ENCODE results near the gene SMARCA4. TPM values are rescaled to one million over a fixed set of nuclear protein-coding genes. Genes with fewer than 3 reads are reported as not detected.
"Not testable (repeated sequence)": the region's sequence is repeated elsewhere in the genome, so short reads cannot be mapped to it uniquely, and the experiment has no call there.

The SMARCA4 gene
- total RNA-seq, 6 experiments from 2014 or later: 26.3 to 45.8 (median 27.7) TPM

DNA sequence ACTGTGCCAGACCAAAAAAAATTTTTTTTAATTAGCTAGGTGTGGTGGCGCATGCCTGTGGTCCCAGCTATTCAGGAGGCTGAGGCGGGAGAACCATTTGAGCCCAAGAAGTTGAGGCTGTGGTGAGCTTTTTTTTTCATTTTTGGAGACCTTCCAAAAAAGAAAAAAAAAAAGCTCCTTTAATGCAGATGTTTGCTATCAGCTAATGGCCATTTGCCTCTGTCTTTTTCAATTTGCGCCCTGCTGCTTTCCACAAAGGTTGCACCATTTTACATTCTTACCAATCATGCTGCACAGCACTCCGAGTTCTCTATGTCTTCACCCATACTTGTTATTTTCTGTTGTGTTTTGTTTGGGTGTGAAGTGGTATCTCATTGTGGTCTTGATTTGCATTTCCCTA lies 15.6 kb upstream of the SMARCA4 start:
- no peak overlapping the region for H3K4me3 ChIP-seq
- DNase-seq (no peak), ATAC-seq (no peak)
- intact Hi-C loops (cut with DNase I): no loop called here
- H3K36me3 ChIP-seq: no peaks in the 10 kb centered on the region
- H3K4me1 ChIP-seq: peaks cover 0 to 20% (median 4%) of the 10 kb centered on the region in 4 donors
- H3K9me3 ChIP-seq: no peaks in the 10 kb centered on the region
- no peak for TF ChIP-seq POLR2A (IDR thresholded peaks at IDR 0.05)
- no peak for TF ChIP-seq CTCF (IDR thresholded peaks at IDR 0.05)
- 100% methylated on average over 2 of the region's 4 CpGs for WGBS (ENCODE audit: insufficient coverage, low coverage, low lambda C conversion rate, missing lambda C conversion rate)
- no peaks in the 10 kb centered on the region for H3K27me3 ChIP-seq
- no peak overlapping the region for H3K27ac ChIP-seq

GRCh38 chr19:10946958-10947657 lies 13.7 kb upstream of the SMARCA4 start:
- TF ChIP-seq CTCF (IDR thresholded peaks at IDR 0.05): no peak
- TF ChIP-seq POLR2A (IDR thresholded peaks at IDR 0.05): no peak

DNA sequence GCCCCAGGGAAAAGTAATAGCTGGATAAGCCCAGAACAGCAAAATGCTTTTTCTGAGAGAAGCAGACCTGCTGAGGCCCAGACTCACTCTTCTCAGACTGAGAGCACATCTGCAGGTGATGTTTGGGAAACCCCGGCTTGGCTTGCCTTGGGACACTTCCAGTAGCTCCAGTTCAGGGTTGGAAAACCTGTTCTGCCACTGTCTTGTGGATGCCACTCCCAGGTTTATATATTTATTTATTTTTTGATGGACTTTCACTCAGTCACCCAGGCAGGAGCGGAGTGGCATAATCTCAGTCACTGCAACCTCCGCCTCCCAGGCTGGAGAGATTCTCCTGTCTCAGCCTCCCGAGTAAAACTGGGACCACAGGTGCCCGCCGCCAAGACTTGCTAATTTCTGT lies 8.0 kb upstream of the SMARCA4 start:
- DNase-seq: no peak
- H3K4me1 ChIP-seq: no peaks in the 10 kb centered on the region
- H3K9me3 ChIP-seq: no peaks in the 10 kb centered on the region
- no peak overlapping the region for H3K27ac ChIP-seq
- H3K27me3 ChIP-seq: no peaks in the 10 kb centered on the region
- no peaks in the 10 kb centered on the region for H3K36me3 ChIP-seq
- no peak for TF ChIP-seq POLR2A (IDR thresholded peaks at IDR 0.05)
- TF ChIP-seq CTCF (IDR thresholded peaks at IDR 0.05): no peak
- no peak overlapping the region for H3K4me3 ChIP-seq
- intact Hi-C loops (cut with DNase I): no loop called here
- no peak for ATAC-seq
- 75% methylated on average over 6 of the region's 6 CpGs for WGBS (ENCODE audit: insufficient coverage, low coverage, low lambda C conversion rate, missing lambda C conversion rate)

More at GRCh38 chr19:10946958-10947657, 13.7 kb upstream of the SMARCA4 start:
- Histone ChIP-seq H3K27me3 (no peaks in the 10 kb centered on the region), H3K9me3 (no peaks in the 10 kb centered on the region), H3K36me3 (no peaks in the 10 kb centered on the region), H3K4me3 (no peak overlapping the region), H3K27ac (peak overlapping the region in 1 of 3 donors; percentile 30), H3K4me1 (peaks cover 0 to 18% (median 4%) of the 10 kb centered on the region in 4 donors)
- peak in 3 of 4 donors; percentile 52 to 62 (median 61) for ATAC-seq
- intact Hi-C loops (cut with DNase I): no loop called here
- 35% methylated on average over 6 of the region's 6 CpGs for WGBS (ENCODE audit: insufficient coverage, low coverage, low lambda C conversion rate, missing lambda C conversion rate)
- no peak for DNase-seq

DNA sequence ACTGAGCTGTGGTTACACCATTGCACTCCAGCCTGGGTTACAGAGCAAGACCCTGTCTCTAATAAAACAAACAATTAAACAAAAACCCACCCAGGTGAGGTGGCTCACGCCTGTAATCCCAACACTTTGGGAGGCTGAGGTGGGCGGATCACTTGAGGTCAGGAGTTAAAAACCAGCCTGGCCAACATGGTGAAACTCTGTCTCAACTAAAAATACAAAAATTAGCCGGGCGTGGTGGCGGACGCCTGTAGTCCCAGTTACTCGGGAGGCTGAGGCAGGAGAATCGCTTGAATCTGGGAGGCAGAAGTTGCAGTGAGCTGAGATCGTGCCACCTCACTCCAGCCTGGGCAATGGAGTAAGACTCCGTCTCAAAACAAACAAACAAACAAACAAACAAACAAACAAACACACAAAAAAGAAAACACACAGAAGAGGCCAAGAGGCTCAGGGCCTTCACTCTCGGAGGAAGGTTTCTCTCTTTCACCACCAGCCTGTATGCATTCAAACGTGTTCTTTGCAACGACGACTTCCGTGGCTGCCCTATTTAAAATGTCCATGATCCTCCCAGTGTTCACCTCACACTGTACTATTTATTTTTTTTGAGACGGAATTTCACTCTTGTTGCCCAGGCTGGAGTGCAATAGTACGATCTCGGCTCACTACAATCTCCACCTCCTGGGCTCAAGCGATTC lies 1.4 kb upstream of the SMARCA4 start:
- intact Hi-C loops (cut with DNase I); H3K9me3 ChIP-seq; H3K36me3 ChIP-seq; ATAC-seq; DNase-seq; H3K27me3 ChIP-seq: not testable (repeated sequence)
- Histone ChIP-seq H3K4me3 (peak overlapping the region in 2 of 3 donors; percentile 84 to 91), H3K27ac (peak overlapping the region in 1 of 3 donors; percentile 84), H3K4me1 (peaks cover 0 to 13% (median 4%) of the 10 kb centered on the region in 4 donors)
- 76% methylated on average over 12 of the region's 19 CpGs for WGBS (ENCODE audit: insufficient coverage, low coverage, low lambda C conversion rate, missing lambda C conversion rate)

All from right lobe of liver (tissue), 6 donors.